HUDEP-2 (cell line): Measurements from ENCODE around the gene DPP8.
"Not testable (repeated sequence)": the region's sequence is repeated elsewhere in the genome, so short reads cannot be mapped to it uniquely, and the experiment has no call there.

Experiments
- DNase-seq, 76 experiments: peaks; one replicate each; lab custom pipeline; 2025; ENCODE audit not compliant: unreplicated experiment in 76 of 76; lab: John Stamatoyannopoulos, UW

Gene DPP8

GRCh38 chr15:65528461-65529060 lies 11.1 kb upstream of the DPP8 start:
- DNase-seq = no peak

GRCh38 chr15:65525622-65526021 lies 8.1 kb upstream of the DPP8 start:
- DNase-seq = peak in 6 of 76 experiments; percentile 4 to 21 (median 7)

GRCh38 chr15:65524226-65524625 lies 6.7 kb upstream of the DPP8 start:
- no peak for DNase-seq

- DNase-seq = peak in 40 of 76 experiments; percentile 3 to 55 (median 21)
Measured at GRCh38 chr15:65521350-65521749, 3.9 kb upstream of the DPP8 start.

GRCh38 chr15:65518633-65519285 lies 1.3 kb upstream of the DPP8 start:
- no peak for DNase-seq

GRCh38 chr15:65517866-65518207 lies 348 bp upstream of the DPP8 start:
- no peak for DNase-seq

GRCh38 chr15:65512807-65513416 lies 4.6 kb downstream of the DPP8 start:
- no peak for DNase-seq

- DNase-seq = no peak
Measured at GRCh38 chr15:65512189-65512588, 5.3 kb downstream of the DPP8 start.

GRCh38 chr15:65509321-65509720 lies 8.2 kb downstream of the DPP8 start:
- DNase-seq = no peak

- DNase-seq = no peak
Measured at GRCh38 chr15:65494076-65494475, 23.4 kb downstream of the DPP8 start.

GRCh38 chr15:65484876-65485275 lies 32.6 kb downstream of the DPP8 start:
- no peak for DNase-seq

GRCh38 chr15:65476903-65477302 lies 40.6 kb downstream of the DPP8 start:
- DNase-seq = no peak

- no peak for DNase-seq
Measured at GRCh38 chr15:65470866-65471265, 46.6 kb downstream of the DPP8 start.

- DNase-seq = no peak
Measured at GRCh38 chr15:65468229-65468909, 49.1 kb downstream of the DPP8 start.

GRCh38 chr15:65466901-65467300 lies 50.6 kb downstream of the DPP8 start:
- no peak for DNase-seq

GRCh38 chr15:65463096-65463495 lies 54.4 kb downstream of the DPP8 start:
- not testable (repeated sequence) for DNase-seq

GRCh38 chr15:65460741-65461347 lies 56.6 kb downstream of the DPP8 start:
- no peak for DNase-seq

- DNase-seq = not testable (repeated sequence)
Measured at GRCh38 chr15:65455256-65455655, 62.2 kb downstream of the DPP8 start.

- DNase-seq = no peak
Measured at GRCh38 chr15:65451989-65452388, 65.5 kb downstream of the DPP8 start.

- no peak for DNase-seq
Measured at GRCh38 chr15:65450556-65450955, 66.9 kb downstream of the DPP8 start.

- no peak for DNase-seq
Measured at GRCh38 chr15:65447145-65447544, 70.3 kb downstream of the DPP8 start.
